B cell (primary cell): ENCODE data around the gene HERC2.

ENCODE experiments used
- EZH2 ChIP-seq: IDR thresholded peaks from 2 replicates; pipeline ENCODE4 v1.6.1; 2012; ENCODE audit warnings: borderline replicate concordance, low read depth, mild to moderate bottlenecking, moderate library complexity, low read length; ENCODE audit not compliant: insufficient read depth, poor library complexity, severe bottlenecking
- TF ChIP-seq, protein P1 (sequence below): fragments of 200-600 bp; IDR thresholded peaks from one replicate; pipeline ENCODE4 v1.8.0; 2022; ENCODE audit warnings: antibody characterized with exemption, mild to moderate bottlenecking

DNA sequence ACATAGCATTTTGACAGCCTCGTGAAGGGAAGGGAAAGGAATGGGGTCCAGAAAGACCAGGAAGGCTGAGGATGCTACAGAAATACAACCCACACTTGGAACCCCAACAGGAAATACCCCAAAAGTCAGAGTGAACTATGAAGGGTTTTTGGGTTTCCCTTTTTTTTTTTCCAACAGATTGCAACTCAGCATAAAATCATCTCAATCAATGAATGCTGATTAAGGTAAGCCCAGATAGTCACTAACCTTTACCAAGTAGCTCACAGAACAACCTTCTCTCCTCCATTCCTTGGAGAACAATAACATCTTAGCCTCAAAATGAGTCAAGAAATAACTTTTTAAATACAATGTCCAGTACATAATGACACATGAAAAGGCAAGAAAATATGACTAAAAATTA lies 129.2 kb downstream of the HERC2 start:
- TF ChIP-seq, protein P1, sequence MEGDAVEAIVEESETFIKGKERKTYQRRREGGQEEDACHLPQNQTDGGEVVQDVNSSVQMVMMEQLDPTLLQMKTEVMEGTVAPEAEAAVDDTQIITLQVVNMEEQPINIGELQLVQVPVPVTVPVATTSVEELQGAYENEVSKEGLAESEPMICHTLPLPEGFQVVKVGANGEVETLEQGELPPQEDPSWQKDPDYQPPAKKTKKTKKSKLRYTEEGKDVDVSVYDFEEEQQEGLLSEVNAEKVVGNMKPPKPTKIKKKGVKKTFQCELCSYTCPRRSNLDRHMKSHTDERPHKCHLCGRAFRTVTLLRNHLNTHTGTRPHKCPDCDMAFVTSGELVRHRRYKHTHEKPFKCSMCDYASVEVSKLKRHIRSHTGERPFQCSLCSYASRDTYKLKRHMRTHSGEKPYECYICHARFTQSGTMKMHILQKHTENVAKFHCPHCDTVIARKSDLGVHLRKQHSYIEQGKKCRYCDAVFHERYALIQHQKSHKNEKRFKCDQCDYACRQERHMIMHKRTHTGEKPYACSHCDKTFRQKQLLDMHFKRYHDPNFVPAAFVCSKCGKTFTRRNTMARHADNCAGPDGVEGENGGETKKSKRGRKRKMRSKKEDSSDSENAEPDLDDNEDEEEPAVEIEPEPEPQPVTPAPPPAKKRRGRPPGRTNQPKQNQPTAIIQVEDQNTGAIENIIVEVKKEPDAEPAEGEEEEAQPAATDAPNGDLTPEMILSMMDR = no peak
- TF ChIP-seq EZH2 = no peak
